ENCODE data around the gene SLC7A14. TPM values are rescaled to one million over a fixed set of nuclear protein-coding genes. Genes with fewer than 3 reads are reported as not detected.
A peak's percentile ranks its signal among the peaks of the same experiment; 100 is the strongest.

Gene SLC7A14
- total RNA-seq (2014; rRNA removed; shearing (Covaris generic)) = not detected in 2 replicates

GRCh38 chr3:170585937-170586310, at the start of gene SLC7A14:
Gene SLC7A14, minus strand, starts transcription at chr3:170586075. Its CDS starts 59,139 bp downstream, at chr3:170526936.
- no peak for DNase-seq (ENCODE audit: low spot score)

GRCh38 chr3:170635385-170635735, 49.5 kb upstream of the SLC7A14 start:
- DNase-seq (ENCODE audit: low spot score) = no peak

- no peak for DNase-seq (ENCODE audit: low spot score)
Observed at GRCh38 chr3:170634663-170635384, 48.9 kb upstream of the SLC7A14 start.

GRCh38 chr3:170633573-170633972, 47.7 kb upstream of the SLC7A14 start:
- DNase-seq (ENCODE audit: low spot score) = no peak

GRCh38 chr3:170632780-170633179, 46.9 kb upstream of the SLC7A14 start:
- no peak for DNase-seq (ENCODE audit: low spot score)

- no peak for DNase-seq (ENCODE audit: low spot score)
Observed at GRCh38 chr3:170631755-170632488, 46.0 kb upstream of the SLC7A14 start.

- no peak for DNase-seq (ENCODE audit: low spot score)
Observed at GRCh38 chr3:170623524-170623923, 37.6 kb upstream of the SLC7A14 start.

- DNase-seq (ENCODE audit: low spot score) = no peak
Observed at GRCh38 chr3:170622369-170623159, 36.7 kb upstream of the SLC7A14 start.

GRCh38 chr3:170621256-170621655, 35.4 kb upstream of the SLC7A14 start:
- DNase-seq (ENCODE audit: low spot score) = no peak

- DNase-seq (ENCODE audit: low spot score) = peak; percentile 25
Observed at GRCh38 chr3:170614214-170614966, 28.5 kb upstream of the SLC7A14 start.

GRCh38 chr3:170611751-170612150, 25.9 kb upstream of the SLC7A14 start:
- DNase-seq (ENCODE audit: low spot score) = no peak

GRCh38 chr3:170610321-170610884, 24.5 kb upstream of the SLC7A14 start:
- no peak for DNase-seq (ENCODE audit: low spot score)

GRCh38 chr3:170608475-170608874, 22.6 kb upstream of the SLC7A14 start:
- DNase-seq (ENCODE audit: low spot score) = no peak

- peak; percentile 5 for DNase-seq (ENCODE audit: low spot score)
Observed at GRCh38 chr3:170606675-170607074, 20.8 kb upstream of the SLC7A14 start.

- no peak for DNase-seq (ENCODE audit: low spot score)
Observed at GRCh38 chr3:170605490-170605889, 19.6 kb upstream of the SLC7A14 start.

GRCh38 chr3:170603770-170604510, 18.1 kb upstream of the SLC7A14 start:
- no peak for DNase-seq (ENCODE audit: low spot score)

- no peak for DNase-seq (ENCODE audit: low spot score)
Observed at GRCh38 chr3:170602556-170602955, 16.7 kb upstream of the SLC7A14 start.

- DNase-seq (ENCODE audit: low spot score) = peak; percentile 19
Observed at GRCh38 chr3:170600005-170600624, 14.2 kb upstream of the SLC7A14 start.

GRCh38 chr3:170599091-170599490, 13.2 kb upstream of the SLC7A14 start:
- DNase-seq (ENCODE audit: low spot score) = peak; percentile 44

- DNase-seq (ENCODE audit: low spot score) = peak; percentile 53
Observed at GRCh38 chr3:170598091-170598502, 12.2 kb upstream of the SLC7A14 start.
